ENCODE measurements around the gene CD300LF. TPM values are rescaled to one million over a fixed set of nuclear protein-coding genes. Genes with fewer than 3 reads are reported as not detected.

Gene CD300LF
- total RNA-seq, 6 experiments from 2014 or later: not detected

DNA sequence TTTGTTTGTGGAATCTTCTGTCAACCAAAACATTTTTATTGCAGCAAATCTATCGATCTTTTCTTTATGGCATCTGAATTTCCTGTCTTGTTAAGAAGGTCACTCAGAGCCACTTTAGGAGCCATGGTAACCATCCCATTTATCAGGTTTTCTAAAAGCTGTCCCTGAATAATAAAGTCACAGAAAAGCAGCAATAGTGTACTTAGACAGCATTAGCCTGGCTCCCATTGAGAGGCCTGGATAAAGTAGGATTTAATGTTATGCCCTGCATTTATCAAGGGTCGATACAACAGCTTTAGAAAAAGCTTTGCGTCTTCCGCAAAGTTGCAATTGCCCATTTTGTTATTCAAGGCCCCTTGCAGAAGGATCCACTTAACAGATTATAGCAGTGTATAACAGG lies 10.1 kb upstream of the CD300LF start:
- no peak for TF ChIP-seq CTCF (IDR thresholded peaks at IDR 0.05)
- Mint-ChIP-seq H3K4me1 (ENCODE audit: low read depth) (no peaks in the 10 kb centered on the region), H3K36me3 (ENCODE audit: low read depth) (no peaks in the 10 kb centered on the region), H3K4me3 (no peak overlapping the region), H3K9me3 (no peaks in the 10 kb centered on the region), H3K27me3 (ENCODE audit: insufficient read depth) (peaks cover 15% of the 10 kb centered on the region), H3K27ac (no peak overlapping the region)
- DNase-seq: no peak

GRCh38 chr17:74720506-74720905 lies 7.8 kb upstream of the CD300LF start:
- Mint-ChIP-seq H3K9me3 (no peaks in the 10 kb centered on the region), H3K4me3 (no peak overlapping the region), H3K4me1 (ENCODE audit: low read depth) (no peaks in the 10 kb centered on the region), H3K36me3 (ENCODE audit: low read depth) (no peaks in the 10 kb centered on the region), H3K27me3 (ENCODE audit: insufficient read depth) (peaks cover 18% of the 10 kb centered on the region), H3K27ac (no peak overlapping the region)
- DNase-seq: no peak
- TF ChIP-seq CTCF (IDR thresholded peaks at IDR 0.05): no peak

DNA sequence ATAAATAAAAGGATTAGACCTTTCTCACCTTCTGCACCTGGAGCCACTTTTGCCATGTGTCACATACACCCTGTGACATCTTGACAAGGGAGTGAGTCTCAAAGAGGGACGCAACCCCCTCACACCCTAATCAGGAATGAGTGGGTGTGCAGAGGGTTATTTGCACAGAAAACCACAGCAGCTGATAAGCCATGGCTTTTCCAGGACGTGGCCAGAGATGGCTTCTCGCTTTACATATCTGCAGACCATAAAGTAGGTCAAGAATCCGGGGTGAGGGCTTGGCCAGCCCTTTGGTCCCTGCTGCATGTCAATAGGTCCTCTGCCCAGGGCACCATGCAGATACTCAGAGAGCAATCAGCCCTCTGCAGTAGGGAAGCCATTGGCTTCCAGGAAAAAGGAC lies 2.4 kb upstream of the CD300LF start:
- Mint-ChIP-seq H3K27me3 (ENCODE audit: insufficient read depth) (peaks cover 15% of the 10 kb centered on the region), H3K4me3 (no peak overlapping the region), H3K9me3 (no peaks in the 10 kb centered on the region), H3K36me3 (ENCODE audit: low read depth) (no peaks in the 10 kb centered on the region), H3K4me1 (ENCODE audit: low read depth) (no peaks in the 10 kb centered on the region), H3K27ac (no peak overlapping the region)
- DNase-seq: no peak
- no peak for TF ChIP-seq CTCF (IDR thresholded peaks at IDR 0.05)

GRCh38 chr17:74713171-74713755 lies 540 bp upstream of the CD300LF start:
- DNase-seq: no peak
- H3K9me3 Mint-ChIP-seq: no peaks in the 10 kb centered on the region
- H3K27ac Mint-ChIP-seq: no peak overlapping the region
- H3K4me3 Mint-ChIP-seq: no peak overlapping the region
- H3K4me1 Mint-ChIP-seq (ENCODE audit: low read depth): no peaks in the 10 kb centered on the region
- H3K27me3 Mint-ChIP-seq (ENCODE audit: insufficient read depth): peaks cover 12% of the 10 kb centered on the region
- TF ChIP-seq CTCF (IDR thresholded peaks at IDR 0.05): no peak
- H3K36me3 Mint-ChIP-seq (ENCODE audit: low read depth): no peaks in the 10 kb centered on the region

DNA sequence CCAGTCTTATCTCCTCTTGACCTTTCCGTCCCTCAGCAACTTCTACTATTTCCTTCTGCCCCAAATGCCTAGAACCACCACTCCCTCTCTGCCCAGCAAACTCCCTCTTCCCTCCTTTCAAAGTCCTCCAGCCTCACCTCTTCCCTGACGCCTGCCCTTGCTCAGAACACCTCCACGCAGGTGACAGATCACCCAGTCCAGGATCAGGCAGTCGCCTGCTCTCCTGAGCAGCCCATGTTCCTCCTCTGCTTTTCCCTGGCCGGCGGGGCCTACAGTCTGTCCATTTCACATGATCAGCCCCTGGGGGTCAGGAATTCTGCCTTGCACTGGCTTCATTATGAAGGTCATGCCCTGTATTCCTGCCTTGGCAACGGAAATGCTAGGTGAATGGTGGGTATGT lies 422 bp downstream of the CD300LF start:
- no peak for DNase-seq
- no peaks in the 10 kb centered on the region for H3K36me3 Mint-ChIP-seq (ENCODE audit: low read depth)
- peaks cover 12% of the 10 kb centered on the region for H3K27me3 Mint-ChIP-seq (ENCODE audit: insufficient read depth)
- H3K27ac Mint-ChIP-seq: no peak overlapping the region
- H3K9me3 Mint-ChIP-seq: no peaks in the 10 kb centered on the region
- TF ChIP-seq CTCF (IDR thresholded peaks at IDR 0.05): no peak
- H3K4me1 Mint-ChIP-seq (ENCODE audit: low read depth): no peaks in the 10 kb centered on the region
- H3K4me3 Mint-ChIP-seq: no peak overlapping the region

All from HFFc6 (cell line).